KG1 (cell line): ENCODE data around the gene CES1.
"Not testable (repeated sequence)": the region's sequence is repeated elsewhere in the genome, so short reads cannot be mapped to it uniquely, and the experiment has no call there.

Experiments
- DNase-seq: peaks from one replicate; lab custom pipeline; 2025; lab: John Stamatoyannopoulos, UW

Gene CES1

GRCh38 chr16:55830658-55831294 is 2.1 kb downstream of the CES1 start:
- DNase-seq: no peak

GRCh38 chr16:55829232-55829631 is 3.7 kb downstream of the CES1 start:
- DNase-seq: not testable (repeated sequence)

- DNase-seq: no peak
Observed at GRCh38 chr16:55828680-55829079, 4.2 kb downstream of the CES1 start.

- no peak for DNase-seq
Observed at GRCh38 chr16:55825115-55825728, 7.7 kb downstream of the CES1 start.

- DNase-seq: no peak
Observed at GRCh38 chr16:55824473-55825000, 8.4 kb downstream of the CES1 start.

- no peak for DNase-seq
Observed at GRCh38 chr16:55822280-55822810, 10.6 kb downstream of the CES1 start.

- no peak for DNase-seq
Observed at GRCh38 chr16:55821210-55821609, 11.7 kb downstream of the CES1 start.

GRCh38 chr16:55820615-55821014 is 12.3 kb downstream of the CES1 start:
- no peak for DNase-seq

- no peak for DNase-seq
Observed at GRCh38 chr16:55817236-55817912, 15.5 kb downstream of the CES1 start.

- DNase-seq: not testable (repeated sequence)
Observed at GRCh38 chr16:55816222-55816621, 16.7 kb downstream of the CES1 start.

GRCh38 chr16:55815320-55815719 is 17.6 kb downstream of the CES1 start:
- DNase-seq: no peak

GRCh38 chr16:55814174-55814573 is 18.7 kb downstream of the CES1 start:
- not testable (repeated sequence) for DNase-seq

GRCh38 chr16:55813730-55814129 is 19.2 kb downstream of the CES1 start:
- DNase-seq: not testable (repeated sequence)

- no peak for DNase-seq
Observed at GRCh38 chr16:55812951-55813350, 19.9 kb downstream of the CES1 start.

- DNase-seq: no peak
Observed at GRCh38 chr16:55811811-55812210, 21.1 kb downstream of the CES1 start.

- no peak for DNase-seq
Observed at GRCh38 chr16:55810451-55810961, 22.4 kb downstream of the CES1 start.

- DNase-seq: no peak
Observed at GRCh38 chr16:55809851-55810250, 23.0 kb downstream of the CES1 start.

GRCh38 chr16:55809386-55809785 is 23.5 kb downstream of the CES1 start:
- no peak for DNase-seq

- DNase-seq: not testable (repeated sequence)
Observed at GRCh38 chr16:55808286-55808685, 24.6 kb downstream of the CES1 start.

GRCh38 chr16:55805104-55805503 is 27.8 kb downstream of the CES1 start:
- not testable (repeated sequence) for DNase-seq

- DNase-seq: not testable (repeated sequence)
Observed at GRCh38 chr16:55803681-55804080, 29.2 kb downstream of the CES1 start.

- DNase-seq: not testable (repeated sequence)
Observed at GRCh38 chr16:55792934-55793374, 39.9 kb downstream of the CES1 start.
